Activated T-cell treated with anti-CD3 and anti-CD28 coated beads, Interleukin-2, amount 50 U/mL, for 4 hours (primary cell): ENCODE data around the gene EYS. TPM values are rescaled to one million over a fixed set of nuclear protein-coding genes. Genes with fewer than 3 reads are reported as not detected.

ENCODE experiments used
- ATAC-seq, 2 donors: fragments of 200-7000 bp; cut with Tn5 transposase; one replicate each; pipeline ENCODE4 v1.10.0; 2021
- DNase-seq: peaks from one replicate; pipeline ENCODE4 v3.0.0-alpha.2; 2020
- H3K27me3 Mint-ChIP-seq: one replicate; pipeline ENCODE4 v1.8.0; 2021; ENCODE audit warnings: low read depth, mixed read lengths
- H3K36me3 Mint-ChIP-seq: one replicate; pipeline ENCODE4 v1.8.0; 2022; ENCODE audit warnings: mixed read lengths; ENCODE audit not compliant: insufficient read depth
- H3K4me1 Mint-ChIP-seq: one replicate; pipeline ENCODE4 v1.8.0; 2021; ENCODE audit warnings: low read depth, mixed read lengths
- H3K4me3 Mint-ChIP-seq: one replicate; pipeline ENCODE4 v1.8.0; 2021; ENCODE audit warnings: mild to moderate bottlenecking, moderate library complexity, mixed read lengths
- H3K9me3 Mint-ChIP-seq: one replicate; pipeline ENCODE4 v1.8.0; 2021; ENCODE audit warnings: mixed read lengths
- total RNA-seq, 3 donors: library from RNA; stranded (reverse); gene quantifications; one replicate each; pipeline ENCODE4 v1.2.1, GENCODE V29; 2021

The EYS gene
- total RNA-seq, 3 donors from 2014 or later, result not detected

DNA sequence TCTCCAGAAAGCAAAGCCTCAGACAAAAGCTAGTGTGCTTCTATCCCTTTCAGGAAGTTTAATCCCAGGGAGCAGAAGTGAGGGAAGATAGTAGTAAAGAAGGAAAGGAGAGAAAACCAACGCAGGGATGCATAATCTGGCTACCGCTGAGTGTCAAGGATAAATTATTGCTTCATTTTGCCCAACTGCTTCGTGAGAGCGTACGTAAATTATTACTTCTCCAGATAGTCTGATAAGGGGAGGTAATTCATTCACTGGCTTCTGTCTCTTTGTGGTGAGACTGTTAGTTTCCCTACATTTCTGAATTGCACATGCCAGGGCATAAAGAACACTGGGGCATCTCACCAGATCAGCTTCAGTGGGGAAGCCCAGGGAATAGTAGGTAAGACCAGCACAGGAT is 1531.7 kb downstream of the EYS start:
- H3K4me3 Mint-ChIP-seq, result no peak overlapping the region
- no peaks in the 10 kb centered on the region for H3K27me3 Mint-ChIP-seq
- ATAC-seq (no peak), DNase-seq (no peak)
- H3K4me1 Mint-ChIP-seq, result no peaks in the 10 kb centered on the region
- H3K36me3 Mint-ChIP-seq, result no peaks in the 10 kb centered on the region
- H3K9me3 Mint-ChIP-seq, result no peaks in the 10 kb centered on the region

DNA sequence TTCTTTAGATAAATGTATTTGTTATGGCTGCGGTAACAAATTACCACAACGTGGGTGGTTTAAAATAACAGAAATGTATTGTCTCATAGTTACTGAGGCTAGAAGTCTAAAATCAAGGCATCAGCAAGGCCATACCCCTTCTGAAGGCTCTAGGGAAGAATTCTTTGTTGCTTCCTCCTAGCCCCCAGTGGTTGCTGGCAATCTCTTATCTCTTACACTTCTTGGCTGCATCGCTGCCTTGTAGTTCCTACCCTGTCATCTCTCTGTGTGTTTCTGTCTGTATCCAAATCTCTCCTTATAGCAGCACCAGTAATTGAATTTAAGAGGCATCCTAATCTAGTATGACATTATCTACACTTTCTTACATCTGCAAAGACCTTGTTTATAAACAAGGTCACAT is 1536.7 kb downstream of the EYS start:
- H3K4me3 Mint-ChIP-seq, result no peak overlapping the region
- no peaks in the 10 kb centered on the region for H3K36me3 Mint-ChIP-seq
- DNase-seq, result no peak
- no peaks in the 10 kb centered on the region for H3K9me3 Mint-ChIP-seq
- no peak for ATAC-seq
- H3K4me1 Mint-ChIP-seq, result no peaks in the 10 kb centered on the region
- no peaks in the 10 kb centered on the region for H3K27me3 Mint-ChIP-seq

DNA sequence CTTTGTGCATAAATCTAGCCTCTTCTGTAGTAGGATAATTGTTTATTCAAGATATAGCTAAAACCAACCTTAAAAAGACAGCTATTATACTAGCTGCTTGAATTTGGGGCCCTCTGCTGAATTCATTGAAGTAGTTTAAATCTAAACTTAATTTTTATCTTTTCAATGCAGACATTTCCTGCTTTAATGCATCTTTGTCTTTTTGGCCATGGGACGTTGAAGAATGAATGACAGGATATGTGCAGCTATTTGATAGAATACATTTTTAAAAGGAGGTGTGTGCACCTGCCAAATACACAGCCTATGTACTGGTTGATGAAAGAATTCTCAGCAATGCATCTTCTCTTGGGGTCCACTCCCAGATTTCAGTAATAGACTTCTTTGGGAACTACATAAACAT is 1546.5 kb downstream of the EYS start:
- Mint-ChIP-seq H3K27me3 (no peaks in the 10 kb centered on the region), H3K4me1 (no peaks in the 10 kb centered on the region), H3K9me3 (peaks cover 4% of the 10 kb centered on the region), H3K4me3 (no peak overlapping the region), H3K36me3 (no peaks in the 10 kb centered on the region)
- ATAC-seq (no peak), DNase-seq (no peak)

DNA sequence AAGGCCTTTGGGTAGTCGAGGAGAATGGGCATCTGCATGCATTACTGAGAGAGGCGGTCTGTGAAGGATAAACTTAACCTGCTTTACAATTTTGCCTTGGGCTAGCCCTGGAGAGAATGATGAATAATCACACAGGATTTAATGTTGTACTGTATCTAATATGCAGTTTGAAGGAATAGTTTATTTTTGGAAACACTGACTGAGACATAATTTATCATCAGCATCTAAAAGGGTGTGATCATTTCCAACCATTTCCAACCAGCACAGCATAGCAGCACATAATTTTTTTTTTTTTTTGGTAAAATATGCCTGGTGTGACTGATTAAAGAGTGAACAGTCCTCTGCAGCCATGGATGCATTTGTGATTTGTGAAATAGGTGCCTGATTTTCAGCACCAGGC is 1552.0 kb downstream of the EYS start:
- Mint-ChIP-seq H3K9me3 (peaks cover 4% of the 10 kb centered on the region), H3K4me1 (no peaks in the 10 kb centered on the region), H3K36me3 (no peaks in the 10 kb centered on the region), H3K4me3 (no peak overlapping the region), H3K27me3 (no peaks in the 10 kb centered on the region)
- DNase-seq (no peak), ATAC-seq (no peak)

DNA sequence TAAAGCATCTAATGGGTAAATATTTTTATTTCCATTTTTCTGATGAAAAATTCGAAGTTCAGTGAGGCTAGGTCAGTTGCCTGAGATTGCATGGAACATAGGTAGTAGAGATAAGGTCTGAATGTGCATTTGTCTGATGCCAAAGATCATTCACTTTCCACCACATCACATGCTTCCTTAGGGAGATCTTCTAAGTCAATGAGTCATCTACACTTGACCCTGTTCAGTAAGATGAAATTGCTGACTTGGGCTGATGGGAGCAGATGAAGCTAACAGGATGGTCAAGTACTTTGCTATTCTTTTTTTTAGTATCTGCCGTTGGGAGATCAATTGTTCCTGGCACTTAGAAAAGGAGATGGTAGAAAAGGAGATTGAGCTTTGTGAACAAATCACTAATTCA is 1560.2 kb downstream of the EYS start:
- no peak for ATAC-seq
- H3K4me1 Mint-ChIP-seq, result no peaks in the 10 kb centered on the region
- no peaks in the 10 kb centered on the region for H3K27me3 Mint-ChIP-seq
- H3K36me3 Mint-ChIP-seq, result no peaks in the 10 kb centered on the region
- DNase-seq, result no peak
- H3K4me3 Mint-ChIP-seq, result no peak overlapping the region
- peaks cover 13% of the 10 kb centered on the region for H3K9me3 Mint-ChIP-seq

DNA sequence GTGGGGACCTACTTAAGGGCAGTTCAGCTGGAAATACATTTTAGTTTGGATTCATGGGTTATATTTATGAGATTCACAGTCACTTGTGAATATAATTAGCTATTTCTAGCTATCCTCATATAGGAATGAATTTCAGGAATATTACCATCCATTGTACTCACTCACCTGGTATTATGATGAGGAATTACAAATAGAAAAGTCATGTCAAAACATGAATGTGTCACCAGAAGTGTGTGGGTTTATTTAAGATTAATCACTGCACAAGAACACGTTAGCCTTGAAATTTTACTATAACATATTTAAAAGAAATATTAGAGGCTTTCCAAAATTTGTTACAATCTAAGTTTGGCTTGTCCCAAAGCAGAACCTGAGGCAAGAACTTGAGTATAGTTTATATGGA is 1560.9 kb downstream of the EYS start:
- Mint-ChIP-seq H3K27me3 (no peaks in the 10 kb centered on the region), H3K36me3 (no peaks in the 10 kb centered on the region), H3K4me1 (no peaks in the 10 kb centered on the region), H3K9me3 (peaks cover 13% of the 10 kb centered on the region), H3K4me3 (no peak overlapping the region)
- ATAC-seq (no peak), DNase-seq (no peak)

DNA sequence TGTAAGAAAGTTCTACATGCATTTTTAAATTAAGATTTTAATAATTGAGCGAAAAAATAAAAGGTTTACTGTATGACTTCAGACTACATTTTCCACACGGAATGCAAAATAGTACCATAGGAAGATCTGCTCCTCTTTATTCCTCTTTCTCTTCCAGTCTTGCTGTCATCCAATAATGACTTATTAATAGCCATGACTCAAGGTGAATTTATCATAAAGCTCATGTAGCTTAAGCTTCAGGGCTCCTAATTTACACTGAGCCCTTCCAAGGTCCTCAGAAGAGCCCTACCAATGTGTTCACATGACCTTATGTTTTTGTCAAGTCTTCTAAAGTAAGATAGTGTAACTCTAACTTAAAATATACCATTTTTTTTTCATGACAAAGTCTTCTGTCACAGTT is 1561.4 kb downstream of the EYS start:
- H3K9me3 Mint-ChIP-seq, result peaks cover 13% of the 10 kb centered on the region
- DNase-seq (no peak), ATAC-seq (no peak)
- H3K27me3 Mint-ChIP-seq, result no peaks in the 10 kb centered on the region
- H3K4me3 Mint-ChIP-seq, result no peak overlapping the region
- no peaks in the 10 kb centered on the region for H3K36me3 Mint-ChIP-seq
- no peaks in the 10 kb centered on the region for H3K4me1 Mint-ChIP-seq

DNA sequence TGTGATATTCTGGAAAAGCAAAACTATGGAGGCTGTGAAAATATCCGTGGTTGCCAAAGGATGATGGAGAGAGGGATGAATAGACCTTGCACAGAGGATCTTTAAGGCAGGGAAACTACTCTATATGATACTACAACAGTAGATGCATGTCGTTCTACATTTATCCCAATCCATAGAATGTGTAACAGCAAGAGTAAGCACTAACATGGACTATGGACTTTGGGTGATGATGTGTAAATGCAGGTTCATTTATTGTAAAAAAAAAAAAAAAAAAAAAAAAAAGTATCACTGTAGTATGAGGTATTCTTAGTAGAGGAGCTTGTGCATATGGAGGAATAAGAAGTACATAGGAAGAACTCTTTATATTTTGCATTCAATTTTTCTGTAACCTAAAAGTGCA is 1563.9 kb downstream of the EYS start:
- Mint-ChIP-seq H3K9me3 (peaks cover 17% of the 10 kb centered on the region), H3K27me3 (no peaks in the 10 kb centered on the region), H3K4me1 (no peaks in the 10 kb centered on the region), H3K4me3 (no peak overlapping the region), H3K36me3 (no peaks in the 10 kb centered on the region)
- ATAC-seq, result no peak
- no peak for DNase-seq

DNA sequence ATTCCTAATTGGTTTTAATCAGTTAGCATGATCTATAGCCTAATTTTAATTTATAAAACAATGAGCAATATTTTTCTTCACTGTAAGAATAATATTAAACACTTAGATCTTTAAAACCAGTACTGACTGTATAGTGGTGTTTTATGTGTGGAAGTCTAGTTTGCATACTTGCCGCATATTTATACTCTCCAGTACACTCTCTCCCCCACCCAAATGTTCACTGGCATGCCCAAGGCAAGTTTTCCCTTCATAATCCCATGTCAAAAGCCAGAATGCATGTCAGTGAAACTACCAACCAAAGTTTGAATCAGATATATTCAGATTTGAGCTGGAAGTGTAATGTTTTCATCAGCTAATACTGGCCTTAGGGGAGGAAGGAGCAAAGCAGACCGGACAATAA is 1565.3 kb downstream of the EYS start:
- H3K9me3 Mint-ChIP-seq, result peaks cover 20% of the 10 kb centered on the region
- ATAC-seq, result no peak

DNA sequence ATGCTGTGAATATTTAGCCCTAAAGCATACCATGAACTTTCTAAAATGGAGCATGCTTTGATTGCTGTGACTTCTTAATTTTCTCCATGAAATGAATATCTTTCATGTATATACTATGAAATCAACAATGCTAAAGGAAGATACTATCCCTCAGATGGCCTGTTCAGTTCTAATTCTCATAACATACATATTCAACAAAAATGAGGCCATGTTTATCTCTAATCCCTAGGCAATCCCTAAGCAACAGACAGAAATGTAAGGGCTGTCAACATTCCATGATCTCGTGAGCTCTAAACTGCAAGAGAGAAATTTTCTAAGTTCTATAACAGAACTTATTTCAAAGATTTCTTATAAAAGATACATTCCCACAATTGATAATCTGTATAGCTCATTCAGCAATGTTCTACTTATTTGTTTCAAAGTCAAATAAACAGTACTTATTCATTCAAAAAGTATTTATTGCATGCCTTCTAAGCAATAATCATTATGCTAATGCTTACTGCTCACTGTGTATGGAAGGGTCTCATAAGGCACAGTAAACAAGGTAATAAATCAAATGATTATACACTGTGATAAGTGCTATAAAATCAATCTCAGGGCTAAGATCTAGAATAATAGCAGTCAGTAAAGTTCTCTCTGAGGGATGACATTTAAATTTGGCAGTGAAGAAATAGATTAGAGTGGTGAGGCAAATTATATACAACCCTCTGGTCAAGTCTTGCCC is 1578.6 kb downstream of the EYS start:
- peaks cover 13% of the 10 kb centered on the region for H3K9me3 Mint-ChIP-seq
- H3K27me3 Mint-ChIP-seq, result no peaks in the 10 kb centered on the region
- DNase-seq, result no peak
- no peaks in the 10 kb centered on the region for H3K36me3 Mint-ChIP-seq
- H3K4me3 Mint-ChIP-seq, result no peak overlapping the region
- ATAC-seq, result no peak
- no peaks in the 10 kb centered on the region for H3K4me1 Mint-ChIP-seq

More for the DNA sequence above, 1565.3 kb downstream of the EYS start:
- DNase-seq, result no peak
- Mint-ChIP-seq H3K36me3 (no peaks in the 10 kb centered on the region), H3K4me1 (no peaks in the 10 kb centered on the region), H3K4me3 (no peak overlapping the region), H3K27me3 (no peaks in the 10 kb centered on the region)

DNA sequence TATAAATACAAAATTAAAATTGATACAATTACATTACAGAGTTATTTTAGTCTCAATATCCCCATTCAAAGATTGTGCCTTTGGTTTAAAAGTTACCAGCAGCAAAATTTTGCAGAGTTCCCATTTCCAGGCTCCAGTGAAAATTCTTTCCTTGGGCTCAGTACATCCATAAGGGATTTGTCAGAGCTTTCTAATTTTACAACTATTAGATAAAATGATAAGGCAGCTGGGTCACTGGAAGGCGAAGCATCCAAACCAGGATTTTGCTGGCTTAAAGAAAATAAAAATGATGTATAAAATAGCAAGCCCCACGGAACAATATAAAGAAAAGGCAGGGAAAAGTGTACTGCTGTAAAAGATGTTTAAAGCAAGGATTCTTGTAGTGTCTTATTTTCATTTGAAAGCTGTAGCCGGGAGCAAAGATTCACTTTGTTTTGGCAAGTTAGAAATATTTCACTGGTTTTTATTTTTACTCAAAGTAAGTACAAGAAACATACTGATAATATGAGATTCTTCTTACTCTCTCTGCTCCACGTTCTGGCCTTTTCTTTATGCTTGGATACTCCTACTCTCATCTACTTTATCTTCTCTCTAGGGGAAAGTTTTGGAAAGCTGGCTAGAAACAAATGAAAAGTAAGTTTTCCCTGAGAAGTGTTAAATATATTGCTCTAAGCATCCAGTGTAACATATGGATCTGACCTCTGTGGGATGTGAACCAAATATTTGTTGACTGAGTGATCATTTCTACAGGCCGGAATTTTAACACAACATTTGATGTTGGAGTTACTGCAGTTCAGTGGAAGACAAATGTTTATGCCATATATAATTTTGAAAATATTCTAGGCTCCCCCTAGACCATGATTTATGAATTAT is 1583.0 kb downstream of the EYS start:
- H3K9me3 Mint-ChIP-seq, result peaks cover 8% of the 10 kb centered on the region
- H3K36me3 Mint-ChIP-seq, result no peaks in the 10 kb centered on the region
- DNase-seq, result no peak
- ATAC-seq, result no peak
- H3K27me3 Mint-ChIP-seq, result no peaks in the 10 kb centered on the region
- H3K4me1 Mint-ChIP-seq, result no peaks in the 10 kb centered on the region
- H3K4me3 Mint-ChIP-seq, result no peak overlapping the region

DNA sequence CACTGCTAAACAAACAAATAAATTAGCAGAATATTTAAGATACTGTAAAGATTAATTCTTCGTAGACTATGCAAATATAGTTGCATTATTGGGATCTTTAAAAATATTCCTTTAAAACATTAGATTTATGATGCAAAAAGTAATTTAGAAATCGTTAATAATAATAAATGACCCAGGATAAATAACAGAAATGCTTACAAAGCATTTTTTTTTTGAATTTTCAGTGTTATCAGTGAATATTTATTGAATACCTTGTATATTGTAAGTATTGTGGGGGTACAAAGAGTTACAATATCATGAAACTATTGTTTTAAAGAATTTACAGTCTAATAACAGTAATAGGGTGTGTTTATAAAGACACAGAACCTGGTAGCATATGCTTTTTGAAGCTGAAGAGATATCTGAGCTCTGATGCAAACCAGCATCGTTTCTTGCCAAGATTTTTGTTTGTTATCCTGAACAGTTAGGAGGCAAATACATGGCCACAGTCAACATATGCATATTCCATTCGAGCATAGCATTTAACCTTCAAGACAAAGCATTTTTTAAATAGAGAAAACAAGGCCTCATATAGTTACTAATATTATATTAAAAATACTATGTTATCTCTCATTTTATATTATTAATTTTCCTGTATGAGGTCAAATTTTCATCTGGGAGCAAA is 1584.2 kb downstream of the EYS start:
- peaks cover 6% of the 10 kb centered on the region for H3K9me3 Mint-ChIP-seq
- ATAC-seq (no peak), DNase-seq (no peak)
- no peaks in the 10 kb centered on the region for H3K27me3 Mint-ChIP-seq
- H3K36me3 Mint-ChIP-seq, result no peaks in the 10 kb centered on the region
- no peaks in the 10 kb centered on the region for H3K4me1 Mint-ChIP-seq
- no peak overlapping the region for H3K4me3 Mint-ChIP-seq

DNA sequence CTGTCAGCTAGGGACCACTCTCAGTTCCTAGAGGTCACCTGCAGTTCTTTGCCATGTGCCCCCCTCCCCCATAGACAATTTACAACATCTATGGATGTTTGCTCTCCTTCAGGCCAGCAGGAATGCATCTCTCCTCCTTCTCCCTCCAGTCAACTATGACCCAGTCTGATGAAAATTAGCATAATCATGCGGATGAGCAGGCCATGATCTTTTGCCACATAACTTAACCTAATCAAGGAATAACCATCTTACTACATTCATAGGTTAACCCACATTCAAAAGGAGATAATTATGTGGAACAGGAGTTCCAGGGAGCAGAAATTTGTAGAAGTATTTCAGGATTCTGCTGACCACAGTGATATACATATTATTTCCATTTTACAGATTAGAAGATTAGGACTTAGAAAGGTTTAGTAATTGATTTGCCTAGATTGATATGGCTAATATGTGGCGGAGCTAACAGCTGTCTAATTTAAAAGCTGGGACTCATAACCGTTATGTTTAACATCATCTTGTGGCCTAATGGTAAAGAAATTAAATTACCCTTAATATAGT is 1585.9 kb downstream of the EYS start:
- Mint-ChIP-seq H3K4me1 (no peaks in the 10 kb centered on the region), H3K4me3 (no peak overlapping the region), H3K9me3 (peaks cover 20% of the 10 kb centered on the region), H3K27me3 (no peaks in the 10 kb centered on the region), H3K36me3 (no peaks in the 10 kb centered on the region)
- ATAC-seq (no peak), DNase-seq (no peak)

DNA sequence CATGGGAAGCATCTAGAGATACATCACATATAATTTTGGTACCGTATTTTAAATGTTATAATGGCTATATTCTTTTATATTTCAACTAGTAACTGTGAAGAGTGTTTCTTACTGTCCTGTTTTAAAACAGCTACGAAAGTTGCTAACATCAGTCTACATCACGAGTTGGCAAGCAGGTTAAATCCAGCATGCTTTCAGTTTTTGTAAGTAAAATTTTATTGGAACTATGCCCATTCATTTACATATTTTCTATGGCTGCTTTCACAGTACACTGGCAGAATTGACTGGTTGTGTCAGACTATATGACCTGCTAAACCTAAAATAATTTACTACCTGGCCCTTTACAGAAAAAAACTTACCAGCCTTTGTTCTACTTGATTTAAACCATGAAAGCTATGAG is 1593.3 kb downstream of the EYS start:
- H3K9me3 Mint-ChIP-seq, result peaks cover 23% of the 10 kb centered on the region
- no peaks in the 10 kb centered on the region for H3K36me3 Mint-ChIP-seq
- ATAC-seq (no peak), DNase-seq (no peak)
- H3K27me3 Mint-ChIP-seq, result no peaks in the 10 kb centered on the region
- no peaks in the 10 kb centered on the region for H3K4me1 Mint-ChIP-seq
- no peak overlapping the region for H3K4me3 Mint-ChIP-seq
